Measurements from ENCODE around the gene ARMS2. TPM values are rescaled to one million over a fixed set of nuclear protein-coding genes. Genes with fewer than 3 reads are reported as not detected.

The ARMS2 gene
- total RNA-seq, 1 donor from 2014 or later: not detected

Other genes starting within 250 kb of the ARMS2 start
- gene BTBD16, start 183.4 kb upstream of the ARMS2 start, total RNA-seq: not detected in 2 replicates
- gene PLEKHA1, start 79.9 kb upstream of the ARMS2 start, total RNA-seq: 4.1 and 5.6 TPM in 2 replicates
- gene HTRA1, start 6.9 kb downstream of the ARMS2 start, total RNA-seq: not detected in 2 replicates
- not detected in 2 replicates for gene DMBT1, start 106.1 kb downstream of the ARMS2 start, total RNA-seq
- not detected in 2 replicates for gene C10orf120, start 245.2 kb downstream of the ARMS2 start, total RNA-seq

All from activated T-helper 1 cell treated with anti-CD3 and anti-CD28 coated beads, Interleukin-12 subunit alpha, Interleukin-12 subunit beta, Interleukin-2, Interleukin-4 antibody, amounts not matched to agents 30 ng/mL and 10 ng/mL and 1 ng/mL, durations not matched to agents 14 hours and 24 hours and 36 hours (primary cell).